Activated CD4-positive, alpha-beta T cell treated with anti-CD3 and anti-CD28 coated beads, Interleukin-2, amount 50 U/mL, for 4 hours (primary cell): Measurements from ENCODE around the gene SCUBE1.

Source experiments
- DNase-seq, 2 experiments: peaks; one replicate each; pipeline ENCODE4 v3.0.0-alpha.2; 2020

Gene SCUBE1

GRCh38 chr22:43151251-43152002, 191.7 kb downstream of the SCUBE1 start, which contains the start of gene TSPO:
TSS of gene TSPO (plus strand) at chr22:43151559. CDS start at chr22:43159239, 7,680 bp downstream.
- DNase-seq, result peak; percentile 43 to 49

- no peak for DNase-seq
Measured at GRCh38 chr22:43150731-43151206, 192.4 kb downstream of the SCUBE1 start.

- DNase-seq, result no peak
Measured at GRCh38 chr22:43148581-43148980, 194.6 kb downstream of the SCUBE1 start.

DNA sequence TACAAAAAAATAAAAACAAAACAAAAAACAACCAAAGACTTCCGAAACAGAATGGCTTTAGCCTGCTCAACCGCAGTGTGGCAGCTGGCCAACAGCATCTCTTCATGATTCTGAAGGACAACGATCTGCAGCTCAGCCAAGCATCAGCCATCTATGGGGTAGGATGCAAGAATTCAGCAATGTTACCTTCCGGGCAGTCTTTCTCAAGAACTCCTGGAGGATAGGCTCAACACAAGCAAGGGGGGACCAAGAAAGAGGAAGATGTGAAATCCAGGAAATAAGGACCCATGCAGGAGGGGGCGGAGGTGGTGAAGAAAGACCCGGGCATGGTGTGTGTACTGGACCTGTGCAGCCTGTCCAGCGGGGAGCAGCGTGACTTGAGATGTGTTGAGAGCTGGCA, 195.4 kb downstream of the SCUBE1 start:
- DNase-seq, result no peak
